Measurements from ENCODE around the gene NSDHL.
A peak's percentile ranks its signal among the peaks of the same experiment; 100 is the strongest.

Gene NSDHL

DNA sequence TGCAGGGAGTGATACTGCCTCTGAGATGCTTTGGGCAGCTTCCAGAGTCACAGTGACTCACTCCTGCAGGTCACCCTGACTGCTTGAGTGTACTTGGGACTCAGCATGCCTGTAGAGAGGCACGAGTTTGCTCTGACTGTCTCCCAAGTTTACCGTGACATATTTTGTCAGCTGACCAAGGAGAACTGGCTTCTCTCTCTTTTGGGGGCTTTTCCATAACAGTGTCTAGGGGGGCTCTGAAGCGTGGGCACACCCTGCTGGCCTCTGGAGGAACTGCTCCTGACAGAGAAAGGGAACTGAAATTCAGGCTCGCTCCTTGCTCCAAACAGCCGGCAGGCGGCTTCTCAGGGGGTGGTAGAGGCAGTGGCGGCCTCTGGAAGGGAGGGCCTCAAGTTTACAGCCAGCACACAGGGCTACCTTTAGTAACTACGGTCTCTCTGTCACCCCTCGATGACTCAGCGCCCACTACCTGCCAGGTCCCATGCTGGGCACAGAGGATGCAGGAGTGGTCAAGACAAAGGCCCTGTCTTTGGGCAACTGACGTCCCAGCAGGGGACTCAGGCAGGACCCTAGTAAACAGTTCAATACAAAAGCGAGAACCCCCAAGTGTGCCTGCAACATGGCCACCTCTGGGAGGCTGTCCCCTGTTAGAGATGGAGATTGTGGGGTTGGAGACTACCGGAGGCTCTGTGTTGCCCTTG lies 84.8 kb downstream of the NSDHL start:
- DNase-seq (ENCODE audit: low spot score): peak; percentile 36

DNA sequence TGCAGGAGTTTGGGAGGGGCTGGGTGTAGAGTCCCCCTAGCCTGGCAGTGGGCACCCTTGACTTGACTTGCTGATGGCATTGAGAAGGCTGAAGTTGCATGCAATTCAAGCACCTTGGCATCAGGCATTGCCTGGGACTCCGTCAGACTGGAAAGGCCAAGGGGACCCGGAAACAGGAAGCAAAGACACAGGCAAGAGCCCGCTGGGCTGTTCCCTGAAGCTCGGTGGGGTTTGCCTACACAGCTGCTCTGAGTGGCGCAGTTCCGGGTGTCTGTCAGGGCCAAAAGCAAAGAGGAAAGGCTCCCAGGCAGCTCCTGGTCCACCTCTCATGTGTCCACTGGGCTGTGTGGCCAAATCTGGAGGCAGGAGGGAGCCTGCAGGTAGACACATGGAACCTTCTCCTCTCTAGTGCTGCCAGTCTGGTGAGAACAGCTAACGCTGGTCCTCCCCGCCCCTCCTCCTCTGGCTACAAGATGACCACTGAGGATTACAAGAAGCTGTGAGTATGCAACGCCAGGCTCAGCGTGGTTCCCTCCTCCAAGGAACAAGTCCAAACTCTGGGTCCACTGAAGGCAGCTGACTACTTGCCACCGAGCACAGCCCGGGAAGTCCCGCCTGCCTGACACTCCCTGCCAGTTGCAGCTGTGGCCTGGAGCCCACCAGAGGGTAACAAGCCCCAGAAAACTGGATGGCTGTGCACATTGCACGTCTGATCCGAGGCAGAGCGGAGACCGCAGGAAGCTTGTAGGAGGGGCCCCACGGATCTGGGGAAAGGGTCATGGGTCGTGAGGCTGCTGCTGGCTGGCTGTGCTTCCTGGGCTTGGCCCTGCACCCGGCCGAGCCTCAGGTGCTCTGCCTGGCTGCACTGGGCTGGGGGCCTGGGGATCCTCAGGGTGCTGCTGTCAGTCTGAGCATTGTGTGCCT lies 87.1 kb downstream of the NSDHL start:
- no peak for DNase-seq (ENCODE audit: low spot score)

DNA sequence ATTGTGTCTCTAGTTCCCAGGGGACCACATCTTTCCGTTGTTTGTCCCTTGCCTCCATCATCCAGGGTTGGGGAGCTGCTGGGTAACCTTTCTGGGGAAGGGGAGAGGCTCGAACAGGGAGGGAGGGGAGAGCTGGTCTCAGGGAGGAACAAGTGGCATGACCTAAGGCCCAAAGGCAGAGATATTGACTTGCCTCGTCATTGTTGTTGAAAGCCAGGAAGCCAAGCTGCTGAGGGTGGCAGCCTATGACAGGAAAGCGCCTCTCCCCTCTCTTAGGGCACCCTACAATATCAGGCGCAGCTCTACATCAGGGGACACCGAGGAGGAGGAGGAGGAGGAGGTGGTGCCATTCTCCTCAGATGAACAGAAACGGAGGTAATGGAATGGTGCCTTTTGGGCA lies 87.8 kb downstream of the NSDHL start:
- no peak for DNase-seq (ENCODE audit: low spot score)
